ENCODE measurements around the gene KRT6A. TPM values are rescaled to one million over a fixed set of nuclear protein-coding genes. Genes with fewer than 3 reads are reported as not detected.

The KRT6A gene
- total and polyA plus RNA-seq, 5 donors from 2014 or later: not detected

- peaks cover 0 to 5% (median 0%) of the 10 kb centered on the region in 4 donors for H3K4me1 Mint-ChIP-seq
- peaks cover 6% of the 10 kb centered on the region for H3K27me3 Mint-ChIP-seq
- H3K9me3 ChIP-seq (ENCODE audit: control insufficient read depth in 2 of 2, low read length in 2 of 2): no peaks in the 10 kb centered on the region
- no peak overlapping the region for H3K4me3 ChIP-seq (ENCODE audit: low read depth, low read length)
- H3K4me3 Mint-ChIP-seq: no peak overlapping the region
- no peak for ATAC-seq (ENCODE audit: low read depth in 2 of 2)
- peaks cover 5% of the 10 kb centered on the region for H3K27me3 ChIP-seq (ENCODE audit: control insufficient read depth, insufficient read depth, low read length)
- no peak for DNase-seq
- H3K9me3 Mint-ChIP-seq: peaks cover 0 to 6% (median 0%) of the 10 kb centered on the region in 7 donors
- H3K4me1 ChIP-seq (ENCODE audit: control insufficient read depth, insufficient read depth, low read length, poor library complexity, severe bottlenecking): no peaks in the 10 kb centered on the region
- H3K36me3 Mint-ChIP-seq: no peaks in the 10 kb centered on the region
- H3K27ac ChIP-seq (ENCODE audit: insufficient read depth, low read length, poor library complexity, severe bottlenecking): no peak overlapping the region
- H3K36me3 ChIP-seq (ENCODE audit: control insufficient read depth, insufficient read depth, low read length): no peaks in the 10 kb centered on the region
- no peak overlapping the region for H3K27ac Mint-ChIP-seq
Measured at GRCh38 chr12:52440821-52441319, 52.2 kb downstream of the KRT6A start.

- ATAC-seq (ENCODE audit: low read depth in 2 of 2) (no peak), DNase-seq (no peak)
- no peak overlapping the region for H3K4me3 Mint-ChIP-seq
- Histone ChIP-seq H3K36me3 (ENCODE audit: control insufficient read depth, insufficient read depth, low read length) (no peaks in the 10 kb centered on the region), H3K4me3 (ENCODE audit: low read depth, low read length) (no peak overlapping the region), H3K4me1 (ENCODE audit: control insufficient read depth, insufficient read depth, low read length, poor library complexity, severe bottlenecking) (no peaks in the 10 kb centered on the region), H3K27me3 (ENCODE audit: control insufficient read depth, insufficient read depth, low read length) (peaks cover 5% of the 10 kb centered on the region), H3K27ac (ENCODE audit: insufficient read depth, low read length, poor library complexity, severe bottlenecking) (no peak overlapping the region), H3K9me3 (ENCODE audit: control insufficient read depth in 2 of 2, low read length in 2 of 2) (no peaks in the 10 kb centered on the region)
- no peaks in the 10 kb centered on the region for H3K36me3 Mint-ChIP-seq
- H3K4me1 Mint-ChIP-seq: peaks cover 0 to 5% (median 0%) of the 10 kb centered on the region in 4 donors
- H3K9me3 Mint-ChIP-seq: peaks cover 0 to 2% (median 0%) of the 10 kb centered on the region in 7 donors
- H3K27me3 Mint-ChIP-seq: peaks cover 6% of the 10 kb centered on the region
- no peak overlapping the region for H3K27ac Mint-ChIP-seq
Measured at GRCh38 chr12:52439845-52440244, 53.2 kb downstream of the KRT6A start.

GRCh38 chr12:52439420-52439819 is 53.6 kb downstream of the KRT6A start:
- Mint-ChIP-seq H3K9me3 (peaks cover 0 to 2% (median 0%) of the 10 kb centered on the region in 7 donors), H3K4me3 (no peak overlapping the region), H3K36me3 (no peaks in the 10 kb centered on the region), H3K4me1 (peaks cover 0 to 5% (median 0%) of the 10 kb centered on the region in 4 donors), H3K27ac (no peak overlapping the region), H3K27me3 (peaks cover 6% of the 10 kb centered on the region)
- Histone ChIP-seq H3K4me3 (ENCODE audit: low read depth, low read length) (no peak overlapping the region), H3K27me3 (ENCODE audit: control insufficient read depth, insufficient read depth, low read length) (peaks cover 5% of the 10 kb centered on the region), H3K36me3 (ENCODE audit: control insufficient read depth, insufficient read depth, low read length) (no peaks in the 10 kb centered on the region), H3K27ac (ENCODE audit: insufficient read depth, low read length, poor library complexity, severe bottlenecking) (no peak overlapping the region), H3K9me3 (ENCODE audit: control insufficient read depth in 2 of 2, low read length in 2 of 2) (no peaks in the 10 kb centered on the region), H3K4me1 (ENCODE audit: control insufficient read depth, insufficient read depth, low read length, poor library complexity, severe bottlenecking) (no peaks in the 10 kb centered on the region)
- ATAC-seq (ENCODE audit: low read depth in 2 of 2) (no peak), DNase-seq (no peak)

GRCh38 chr12:52438305-52439301 is 54.5 kb downstream of the KRT6A start:
- Histone ChIP-seq H3K9me3 (ENCODE audit: control insufficient read depth in 2 of 2, low read length in 2 of 2) (no peaks in the 10 kb centered on the region), H3K4me3 (ENCODE audit: low read depth, low read length) (no peak overlapping the region), H3K4me1 (ENCODE audit: control insufficient read depth, insufficient read depth, low read length, poor library complexity, severe bottlenecking) (no peaks in the 10 kb centered on the region), H3K27me3 (ENCODE audit: control insufficient read depth, insufficient read depth, low read length) (peaks cover 5% of the 10 kb centered on the region), H3K27ac (ENCODE audit: insufficient read depth, low read length, poor library complexity, severe bottlenecking) (no peak overlapping the region), H3K36me3 (ENCODE audit: control insufficient read depth, insufficient read depth, low read length) (no peaks in the 10 kb centered on the region)
- H3K27me3 Mint-ChIP-seq: peaks cover 6% of the 10 kb centered on the region
- DNase-seq: no peak
- no peak overlapping the region for H3K4me3 Mint-ChIP-seq
- no peak overlapping the region for H3K27ac Mint-ChIP-seq
- H3K36me3 Mint-ChIP-seq: no peaks in the 10 kb centered on the region
- no peak for ATAC-seq (ENCODE audit: low read depth in 2 of 2)
- H3K4me1 Mint-ChIP-seq: peaks cover 0 to 5% (median 0%) of the 10 kb centered on the region in 4 donors
- H3K9me3 Mint-ChIP-seq: peaks cover 0 to 2% (median 0%) of the 10 kb centered on the region in 7 donors

- no peak overlapping the region for H3K27ac Mint-ChIP-seq
- no peak overlapping the region for H3K4me3 Mint-ChIP-seq
- peaks cover 0 to 5% (median 0%) of the 10 kb centered on the region in 4 donors for H3K4me1 Mint-ChIP-seq
- Histone ChIP-seq H3K4me1 (ENCODE audit: control insufficient read depth, insufficient read depth, low read length, poor library complexity, severe bottlenecking) (no peaks in the 10 kb centered on the region), H3K27ac (ENCODE audit: insufficient read depth, low read length, poor library complexity, severe bottlenecking) (no peak overlapping the region), H3K4me3 (ENCODE audit: low read depth, low read length) (no peak overlapping the region), H3K9me3 (ENCODE audit: control insufficient read depth in 2 of 2, low read length in 2 of 2) (no peaks in the 10 kb centered on the region), H3K36me3 (ENCODE audit: control insufficient read depth, insufficient read depth, low read length) (no peaks in the 10 kb centered on the region), H3K27me3 (ENCODE audit: control insufficient read depth, insufficient read depth, low read length) (peaks cover 5% of the 10 kb centered on the region)
- H3K27me3 Mint-ChIP-seq: peaks cover 7% of the 10 kb centered on the region
- no peak for DNase-seq
- H3K36me3 Mint-ChIP-seq: no peaks in the 10 kb centered on the region
- ATAC-seq (ENCODE audit: low read depth in 2 of 2): no peak
- peaks cover 0 to 2% (median 0%) of the 10 kb centered on the region in 7 donors for H3K9me3 Mint-ChIP-seq
Measured at GRCh38 chr12:52437508-52437907, 55.5 kb downstream of the KRT6A start.

Other genes with a start within 250 kb of the KRT6A start
- gene KRT86, start 218.6 kb downstream of the KRT6A start, total RNA-seq: not detected
- gene KRT86, start 218.6 kb downstream of the KRT6A start, polyA plus RNA-seq: under 1 TPM in 1 of 4 donors, not detected in 3; 0.10 TPM
- gene KRT81, start 201.7 kb downstream of the KRT6A start, total RNA-seq: not detected
- not detected for gene KRT81, start 201.7 kb downstream of the KRT6A start, polyA plus RNA-seq
- gene KRT83, start 171.9 kb downstream of the KRT6A start, total RNA-seq: not detected
- gene KRT83, start 171.9 kb downstream of the KRT6A start, polyA plus RNA-seq: not detected
- gene KRT85, start 125.8 kb downstream of the KRT6A start, total RNA-seq: not detected
- not detected for gene KRT85, start 125.8 kb downstream of the KRT6A start, polyA plus RNA-seq
- gene KRT84, start 107.6 kb downstream of the KRT6A start, total RNA-seq: not detected
- gene KRT84, start 107.6 kb downstream of the KRT6A start, polyA plus RNA-seq: not detected
- not detected for gene KRT82, start 86.9 kb downstream of the KRT6A start, total RNA-seq
- gene KRT82, start 86.9 kb downstream of the KRT6A start, polyA plus RNA-seq: not detected
- gene KRT75, start 58.9 kb downstream of the KRT6A start, total RNA-seq: not detected
- gene KRT75, start 58.9 kb downstream of the KRT6A start, polyA plus RNA-seq: not detected
- not detected for gene KRT6B, start 41.1 kb downstream of the KRT6A start, total RNA-seq
- not detected for gene KRT6B, start 41.1 kb downstream of the KRT6A start, polyA plus RNA-seq
- not detected for gene KRT6C, start 19.5 kb downstream of the KRT6A start, total RNA-seq
- gene KRT6C, start 19.5 kb downstream of the KRT6A start, polyA plus RNA-seq: not detected
- gene KRT5, start 27.1 kb upstream of the KRT6A start, total RNA-seq: not detected
- not detected for gene KRT5, start 27.1 kb upstream of the KRT6A start, polyA plus RNA-seq
- gene KRT71, start 59.9 kb upstream of the KRT6A start, total RNA-seq: not detected
- not detected for gene KRT71, start 59.9 kb upstream of the KRT6A start, polyA plus RNA-seq
- gene KRT74, start 80.6 kb upstream of the KRT6A start, total RNA-seq: not detected
- not detected for gene KRT74, start 80.6 kb upstream of the KRT6A start, polyA plus RNA-seq
- gene KRT72, start 108.2 kb upstream of the KRT6A start, total RNA-seq: 1.3 TPM
- under 1 TPM in 1 of 4 donors, not detected in 3; 0.13 TPM for gene KRT72, start 108.2 kb upstream of the KRT6A start, polyA plus RNA-seq
- gene KRT73, start 125.3 kb upstream of the KRT6A start, total RNA-seq: 1.0 TPM
- gene KRT73, start 125.3 kb upstream of the KRT6A start, polyA plus RNA-seq: 1 to 10 TPM in 2 of 4 donors, not detected in 2; 1.1 to 1.4 TPM
- 0.42 TPM for gene KRT2, start 159.0 kb upstream of the KRT6A start, total RNA-seq
- gene KRT2, start 159.0 kb upstream of the KRT6A start, polyA plus RNA-seq: under 1 TPM in 3 of 4 donors, not detected in 1; 0.23 to 0.80 (median 0.25) TPM
- 9.9 TPM for gene KRT1, start 187.2 kb upstream of the KRT6A start, total RNA-seq
- gene KRT1, start 187.2 kb upstream of the KRT6A start, polyA plus RNA-seq: 1 to 10 TPM in 3 of 4 donors, not detected in 1; 3.3 to 7.8 (median 3.7) TPM
- not detected for gene KRT77, start 210.3 kb upstream of the KRT6A start, total RNA-seq
- not detected for gene KRT77, start 210.3 kb upstream of the KRT6A start, polyA plus RNA-seq

Measured in CD4-positive, CD25-positive, alpha-beta regulatory T cell (primary cell).